Activated CD8-positive, alpha-beta T cell treated with anti-CD3 and anti-CD28 coated beads for 36 hours (primary cell): ENCODE data around the gene STAB2. TPM values are rescaled to one million over a fixed set of nuclear protein-coding genes. Genes with fewer than 3 reads are reported as not detected.

Source experiments
- ATAC-seq: fragments of 200-7000 bp; cut with Tn5 transposase; one replicate; pipeline ENCODE4 v1.10.0; 2021; ENCODE audit warnings: mild to moderate bottlenecking, moderate library complexity
- CTCF ChIA-PET: fragments of 350-600 bp; sonication (Branson Sonifier 250); formaldehyde crosslinking; loops from one replicate; lab custom pipeline; 2021; ENCODE audit warnings: antibody characterized with exemption; lab: Charles Lee
- POLR2A ChIA-PET: fragments of 350-600 bp; sonication (Branson Sonifier 250); formaldehyde crosslinking; loops from one replicate; lab custom pipeline; 2021; ENCODE audit warnings: antibody characterized with exemption; lab: Charles Lee
- DNase-seq: peaks from one replicate; pipeline ENCODE4 v3.0.0-alpha.2; 2020
- H3K27ac Mint-ChIP-seq: one replicate; pipeline ENCODE4 v1.8.0; 2021; ENCODE audit warnings: mild to moderate bottlenecking, mixed read lengths
- H3K27me3 Mint-ChIP-seq: one replicate; pipeline ENCODE4 v1.8.0; 2021; ENCODE audit warnings: mixed read lengths
- H3K36me3 Mint-ChIP-seq: one replicate; pipeline ENCODE4 v1.8.0; 2021; ENCODE audit warnings: low read depth, mixed read lengths
- H3K4me1 Mint-ChIP-seq: one replicate; pipeline ENCODE4 v1.8.0; 2021; ENCODE audit warnings: low read depth, mixed read lengths
- H3K4me3 Mint-ChIP-seq: one replicate; pipeline ENCODE4 v1.8.0; 2021; ENCODE audit warnings: mild to moderate bottlenecking, moderate library complexity, mixed read lengths
- H3K9me3 Mint-ChIP-seq: one replicate; pipeline ENCODE4 v1.8.0; 2021; ENCODE audit warnings: mixed read lengths
- CTCF ChIP-seq: fragments of 200-600 bp; IDR thresholded peaks from one replicate; pipeline ENCODE4 v1.8.0; 2022; ENCODE audit warnings: antibody characterized with exemption, mild to moderate bottlenecking
- intact Hi-C: fragments of 100-400 bp; cut with micrococcal nuclease; formaldehyde crosslinking; loops from one replicate; pipeline ENCODE4 v1.10.0; 2022
- total RNA-seq, 2 experiments: library from RNA; stranded (reverse); gene quantifications; one replicate each; pipeline ENCODE4 v1.2.3, GENCODE V29; 2021

Gene STAB2
- total RNA-seq, 2 experiments from 2014 or later: not detected

GRCh38 chr12:103729499-103729898, 142.4 kb downstream of the STAB2 start:
- H3K27me3 Mint-ChIP-seq: no peaks in the 10 kb centered on the region

GRCh38 chr12:103731539-103731938, 144.5 kb downstream of the STAB2 start:
- Mint-ChIP-seq H3K27ac (no peak overlapping the region), H3K27me3 (no peaks in the 10 kb centered on the region), H3K9me3 (peaks cover 3% of the 10 kb centered on the region), H3K4me1 (no peaks in the 10 kb centered on the region), H3K4me3 (no peak overlapping the region), H3K36me3 (no peaks in the 10 kb centered on the region)
- ATAC-seq (no peak), DNase-seq (no peak)
- ChIA-PET CTCF (interaction anchor here (1.3 kb wide), 1 partner anchor 12 kb away, joined by 3 read pairs; no protein-coding TSS in a partner anchor), POLR2A (no interaction called here)
- intact Hi-C loops: no loop called here
- no peak for TF ChIP-seq CTCF

More at GRCh38 chr12:103729499-103729898, 142.4 kb downstream of the STAB2 start:
- no peak for TF ChIP-seq CTCF
- Mint-ChIP-seq H3K4me1 (no peaks in the 10 kb centered on the region), H3K27ac (no peak overlapping the region), H3K36me3 (no peaks in the 10 kb centered on the region), H3K4me3 (no peak overlapping the region), H3K9me3 (peaks cover 3% of the 10 kb centered on the region)
- intact Hi-C loops: no loop called here
- no peak for ATAC-seq
- CTCF ChIA-PET: interaction anchor here (1.3 kb wide), 1 partner anchor 10 kb away, joined by 3 read pairs; no protein-coding TSS in a partner anchor
- DNase-seq: no peak
- POLR2A ChIA-PET: interaction anchor here (1.0 kb wide), 1 partner anchor 10 kb away, joined by 4 read pairs; no protein-coding TSS in a partner anchor

GRCh38 chr12:103734863-103735262, 147.8 kb downstream of the STAB2 start:
- no peak overlapping the region for H3K4me3 Mint-ChIP-seq
- no peaks in the 10 kb centered on the region for H3K4me1 Mint-ChIP-seq
- POLR2A ChIA-PET: no interaction called here
- H3K9me3 Mint-ChIP-seq: peaks cover 3% of the 10 kb centered on the region
- no peak for TF ChIP-seq CTCF
- no peak for ATAC-seq
- no peak for DNase-seq
- peaks cover 3% of the 10 kb centered on the region for H3K27me3 Mint-ChIP-seq
- H3K27ac Mint-ChIP-seq: no peak overlapping the region
- CTCF ChIA-PET: no interaction called here
- H3K36me3 Mint-ChIP-seq: no peaks in the 10 kb centered on the region
- intact Hi-C loops: no loop called here

GRCh38 chr12:103735291-103735690, 148.2 kb downstream of the STAB2 start:
- no peaks in the 10 kb centered on the region for H3K4me1 Mint-ChIP-seq
- H3K27ac Mint-ChIP-seq: no peak overlapping the region
- no peak for ATAC-seq
- H3K9me3 Mint-ChIP-seq: peaks cover 3% of the 10 kb centered on the region
- no peaks in the 10 kb centered on the region for H3K36me3 Mint-ChIP-seq
- no peak for TF ChIP-seq CTCF
- ChIA-PET POLR2A (no interaction called here), CTCF (no interaction called here)
- peaks cover 5% of the 10 kb centered on the region for H3K27me3 Mint-ChIP-seq
- intact Hi-C loops: no loop called here
- H3K4me3 Mint-ChIP-seq: no peak overlapping the region
- no peak for DNase-seq

- CTCF ChIA-PET: no interaction called here
These were observed 149.5 kb downstream of the STAB2 start for GRCh38 chr12:103736572-103736971.

More at GRCh38 chr12:103736572-103736971, 149.5 kb downstream of the STAB2 start:
- no peaks in the 10 kb centered on the region for H3K4me1 Mint-ChIP-seq
- intact Hi-C loops: no loop called here
- peaks cover 1% of the 10 kb centered on the region for H3K9me3 Mint-ChIP-seq
- TF ChIP-seq CTCF: no peak
- no peak overlapping the region for H3K27ac Mint-ChIP-seq
- no peak for DNase-seq
- POLR2A ChIA-PET: no interaction called here
- no peak overlapping the region for H3K4me3 Mint-ChIP-seq
- ATAC-seq: no peak
- H3K36me3 Mint-ChIP-seq: no peaks in the 10 kb centered on the region
- H3K27me3 Mint-ChIP-seq: peaks cover 6% of the 10 kb centered on the region
